SKM-1 treated with dmso at 0.1 percent for 144 hours (cell line): ENCODE measurements around the gene SHMT2.
"Not testable (repeated sequence)": the region's sequence is repeated elsewhere in the genome, so short reads cannot be mapped to it uniquely, and the experiment has no call there.

Experiments used
- DNase-seq: peaks from one replicate; lab custom pipeline; 2025; ENCODE audit not compliant: unreplicated experiment; lab: John Stamatoyannopoulos, UW

SHMT2 gene

GRCh38 chr12:57261428-57261865 lies 31.9 kb downstream of the SHMT2 start:
- no peak for DNase-seq

- DNase-seq: no peak
These were observed 32.8 kb downstream of the SHMT2 start for GRCh38 chr12:57262126-57262822.

- no peak for DNase-seq
These were observed 33.6 kb downstream of the SHMT2 start for GRCh38 chr12:57263096-57263495.

GRCh38 chr12:57266681-57267080 lies 37.2 kb downstream of the SHMT2 start:
- DNase-seq: no peak

GRCh38 chr12:57268264-57268663 lies 38.8 kb downstream of the SHMT2 start:
- no peak for DNase-seq

- DNase-seq: no peak
These were observed 41.5 kb downstream of the SHMT2 start for GRCh38 chr12:57270966-57271470.

GRCh38 chr12:57272337-57273151 lies 43.0 kb downstream of the SHMT2 start:
- DNase-seq: no peak

GRCh38 chr12:57273516-57273915 lies 44.0 kb downstream of the SHMT2 start:
- DNase-seq: no peak

- not testable (repeated sequence) for DNase-seq
These were observed 46.7 kb downstream of the SHMT2 start for GRCh38 chr12:57276233-57276632.

- DNase-seq: no peak
These were observed 47.5 kb downstream of the SHMT2 start for GRCh38 chr12:57276935-57277563.

GRCh38 chr12:57278465-57279381 lies 49.2 kb downstream of the SHMT2 start:
- DNase-seq: no peak

- no peak for DNase-seq
These were observed 50.9 kb downstream of the SHMT2 start for GRCh38 chr12:57280211-57281062.

- DNase-seq: not testable (repeated sequence)
These were observed 52.6 kb downstream of the SHMT2 start for GRCh38 chr12:57282073-57282472.
